IPS-NIHi11 (cell line): ENCODE data around the gene DDX31.
"Not testable (repeated sequence)": the region's sequence is repeated elsewhere in the genome, so short reads cannot be mapped to it uniquely, and the experiment has no call there.

Source experiments
- DNase-seq: peaks from one replicate; pipeline ENCODE4 v3.0.0; 2012; ENCODE audit warnings: mixed read lengths, low spot score

Gene DDX31

GRCh38 chr9:132578367-132578932, 91.3 kb downstream of the DDX31 start:
- DNase-seq = no peak

GRCh38 chr9:132577119-132577518, 92.7 kb downstream of the DDX31 start:
- DNase-seq = no peak

- no peak for DNase-seq
Observed at GRCh38 chr9:132575811-132576210, 94.0 kb downstream of the DDX31 start.

- DNase-seq = peak; percentile 91
Observed at GRCh38 chr9:132575005-132575609, 94.7 kb downstream of the DDX31 start.

- peak; percentile 45 for DNase-seq
Observed at GRCh38 chr9:132572921-132573320, 96.9 kb downstream of the DDX31 start.

- DNase-seq = no peak
Observed at GRCh38 chr9:132571806-132572600, 97.8 kb downstream of the DDX31 start.

GRCh38 chr9:132568787-132569186, 101.0 kb downstream of the DDX31 start:
- not testable (repeated sequence) for DNase-seq

- no peak for DNase-seq
Observed at GRCh38 chr9:132564526-132564925, 105.3 kb downstream of the DDX31 start.

GRCh38 chr9:132562306-132562573, 107.5 kb downstream of the DDX31 start:
- DNase-seq = no peak

GRCh38 chr9:132560616-132561202, 109.1 kb downstream of the DDX31 start:
- DNase-seq = no peak

- DNase-seq = no peak
Observed at GRCh38 chr9:132559711-132560110, 110.1 kb downstream of the DDX31 start.

- DNase-seq = no peak
Observed at GRCh38 chr9:132557159-132557558, 112.6 kb downstream of the DDX31 start.

GRCh38 chr9:132556714-132557113, 113.1 kb downstream of the DDX31 start:
- no peak for DNase-seq

- no peak for DNase-seq
Observed at GRCh38 chr9:132556235-132556634, 113.5 kb downstream of the DDX31 start.

- no peak for DNase-seq
Observed at GRCh38 chr9:132555528-132555927, 114.3 kb downstream of the DDX31 start.

- DNase-seq = no peak
Observed at GRCh38 chr9:132554755-132555154, 115.0 kb downstream of the DDX31 start.

- DNase-seq = no peak
Observed at GRCh38 chr9:132552041-132552440, 117.7 kb downstream of the DDX31 start.

- DNase-seq = no peak
Observed at GRCh38 chr9:132551556-132551955, 118.2 kb downstream of the DDX31 start.

GRCh38 chr9:132548751-132549640, 120.8 kb downstream of the DDX31 start:
- no peak for DNase-seq

- DNase-seq = no peak
Observed at GRCh38 chr9:132547976-132548730, 121.6 kb downstream of the DDX31 start.

GRCh38 chr9:132547436-132547835, 122.3 kb downstream of the DDX31 start:
- DNase-seq = no peak
